ENCODE measurements around the gene ATF6B.

- TF ChIP-seq CTCF (IDR thresholded peaks at IDR 0.05) (no peak), POLR2A (IDR thresholded peaks at IDR 0.05) (no peak), EP300 (IDR thresholded peaks at IDR 0.05) (no peak)
Observed at GRCh38 chr6:32163559-32164258, 35.7 kb upstream of the ATF6B start.
